GM19467 (cell line): ENCODE data around the gene KRT81.
"Not testable (repeated sequence)": the region's sequence is repeated elsewhere in the genome, so short reads cannot be mapped to it uniquely, and the experiment has no call there.

Experiments
- ATAC-seq: cut with Tn5 transposase; IDR thresholded peaks from one replicate; pipeline ENCODE4 v1.9.1; 2021; ENCODE audit warnings: mild to moderate bottlenecking, moderate library complexity; ENCODE audit not compliant: unreplicated experiment

KRT81 gene

DNA sequence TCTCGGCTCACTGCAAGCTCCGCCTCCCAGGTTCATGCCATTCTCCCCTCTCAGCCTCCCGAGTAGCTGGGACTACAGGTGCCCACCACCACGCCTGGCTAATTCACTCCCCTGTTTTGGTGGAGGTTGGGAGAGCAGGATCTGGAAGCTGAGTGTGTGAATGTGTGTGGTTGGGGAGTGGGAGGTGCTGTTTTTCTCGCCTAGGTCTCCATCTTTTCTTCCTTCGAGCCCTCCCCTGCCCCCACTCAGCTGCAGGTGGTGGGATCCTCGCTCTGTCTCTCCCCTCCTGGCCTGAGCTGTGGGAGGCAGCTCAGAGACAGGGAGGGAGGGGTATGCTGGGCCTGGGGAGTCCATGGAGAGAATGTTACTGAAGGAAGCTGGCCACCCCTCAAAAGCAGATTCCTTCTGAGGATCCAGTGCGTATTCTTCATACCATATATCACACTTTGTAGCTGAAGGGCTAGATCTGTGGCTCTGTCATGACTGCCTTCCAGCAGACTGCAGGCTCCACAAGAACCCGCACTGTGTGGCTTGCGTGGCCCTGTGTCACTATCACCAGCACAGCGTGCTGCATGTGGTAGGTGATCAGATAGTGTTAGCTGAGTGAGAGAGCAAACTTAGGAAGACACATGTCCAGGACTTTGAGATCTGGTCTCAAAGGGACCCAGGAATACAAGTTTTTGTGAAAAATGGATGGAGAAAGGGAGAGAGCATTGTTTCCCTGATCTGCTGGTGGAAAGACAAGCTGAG is 27.1 kb upstream of the KRT81 start:
- ATAC-seq, result no peak

DNA sequence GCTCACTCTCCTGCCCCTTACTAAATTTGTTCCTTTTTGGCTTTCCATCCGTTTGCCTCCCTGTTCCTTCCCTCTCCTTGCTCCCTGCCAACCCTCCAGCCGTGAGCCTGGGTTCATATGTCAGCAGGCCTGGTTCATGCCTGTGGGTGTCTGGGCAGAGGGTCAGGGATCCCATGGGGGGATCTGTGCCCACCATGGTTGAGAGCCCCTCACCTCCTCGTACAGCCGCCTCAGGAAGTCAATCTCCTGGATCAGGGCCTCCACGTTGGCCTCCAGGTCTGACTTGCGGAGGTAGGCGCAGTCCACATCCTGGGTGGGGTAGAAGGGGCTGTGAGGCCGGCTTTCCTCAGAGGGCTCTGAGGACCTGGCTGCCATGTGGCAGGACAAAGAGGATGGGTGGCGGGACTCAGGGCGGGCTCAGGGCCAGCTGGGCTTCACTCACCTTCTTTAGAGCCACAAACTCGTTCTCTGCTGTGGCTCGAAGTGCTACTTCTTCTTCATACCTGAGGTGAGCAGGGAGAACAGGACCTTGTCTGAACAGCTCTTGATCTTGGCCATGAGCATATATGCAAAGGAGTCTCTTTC is 26.2 kb upstream of the KRT81 start:
- no peak for ATAC-seq

DNA sequence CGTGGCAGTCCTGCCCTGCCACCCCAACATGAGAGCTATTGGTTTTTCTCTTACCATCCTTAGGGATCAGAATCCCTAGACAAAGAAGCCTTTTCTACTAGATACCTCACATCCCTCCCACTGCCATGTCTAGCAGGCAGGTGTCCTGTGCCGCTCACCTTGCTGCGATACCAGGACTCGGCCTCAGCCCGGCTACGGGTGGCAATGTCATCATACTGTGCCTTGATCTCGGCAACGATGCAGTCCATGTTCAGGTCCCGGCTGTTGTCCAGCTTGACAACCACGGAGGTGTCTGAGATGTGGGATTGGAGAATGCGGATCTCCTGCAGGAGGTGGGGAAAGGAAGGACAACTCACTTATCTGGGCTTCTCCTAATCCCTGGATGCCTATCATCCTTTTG is 25.4 kb upstream of the KRT81 start:
- ATAC-seq, result no peak

DNA sequence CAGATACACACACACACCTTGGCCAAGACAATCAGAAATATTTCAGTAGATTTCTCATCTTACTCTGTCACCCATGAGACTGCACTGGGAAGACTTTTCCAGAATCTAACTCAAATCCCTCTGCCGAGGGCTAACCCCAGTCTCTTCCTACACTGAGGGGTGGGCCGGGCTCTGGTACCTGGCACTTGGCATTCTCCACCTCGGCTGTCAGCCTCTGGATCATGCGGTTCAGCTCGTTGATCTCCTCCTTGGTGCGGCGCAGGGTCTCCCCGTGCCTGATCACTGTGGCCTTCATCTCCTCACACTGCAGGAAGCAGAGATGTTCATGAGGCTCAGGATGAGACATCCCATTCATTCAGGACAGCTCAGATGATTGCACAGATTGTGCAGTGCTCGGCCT is 25.0 kb upstream of the KRT81 start:
- ATAC-seq, result no peak

DNA sequence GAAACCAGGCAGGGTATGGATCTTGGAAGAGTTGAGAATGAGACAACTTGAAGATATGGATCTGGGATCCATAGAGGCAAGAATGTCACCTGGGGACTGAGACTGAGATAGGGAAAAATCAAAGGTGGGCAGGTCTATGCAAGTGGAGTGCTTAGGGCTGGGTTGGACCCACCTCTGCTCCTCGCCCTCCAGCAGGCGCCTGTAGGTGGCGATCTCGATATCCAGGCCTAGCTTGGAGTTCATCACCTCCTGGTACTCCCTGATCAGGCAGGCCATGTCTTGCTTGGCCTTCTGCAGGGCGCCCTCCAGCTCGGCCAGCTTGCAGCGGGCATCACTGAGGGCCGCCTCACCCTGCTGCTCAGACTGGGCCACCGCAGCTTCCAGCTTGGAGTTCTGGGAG is 24.4 kb upstream of the KRT81 start:
- not testable (repeated sequence) for ATAC-seq

DNA sequence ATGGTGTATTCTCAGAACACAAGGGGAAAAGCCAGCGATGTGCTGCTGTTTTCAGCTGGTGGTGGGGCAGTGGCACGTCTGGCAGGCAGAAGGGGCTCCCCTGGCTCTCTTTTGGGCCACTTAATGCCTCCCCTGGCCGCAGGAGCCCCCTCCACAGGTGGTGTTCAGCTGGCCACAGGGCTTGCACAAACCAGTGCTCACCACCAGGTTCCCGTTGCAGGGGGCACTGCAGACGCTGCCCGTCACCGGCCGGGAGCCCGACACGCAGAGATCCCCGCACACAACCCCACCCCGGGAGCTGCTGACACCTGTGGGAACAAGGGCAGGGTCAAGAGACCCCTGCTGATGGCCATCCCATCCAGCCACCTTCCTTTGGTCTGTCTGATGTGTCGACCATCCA is 23.2 kb upstream of the KRT81 start:
- no peak for ATAC-seq

DNA sequence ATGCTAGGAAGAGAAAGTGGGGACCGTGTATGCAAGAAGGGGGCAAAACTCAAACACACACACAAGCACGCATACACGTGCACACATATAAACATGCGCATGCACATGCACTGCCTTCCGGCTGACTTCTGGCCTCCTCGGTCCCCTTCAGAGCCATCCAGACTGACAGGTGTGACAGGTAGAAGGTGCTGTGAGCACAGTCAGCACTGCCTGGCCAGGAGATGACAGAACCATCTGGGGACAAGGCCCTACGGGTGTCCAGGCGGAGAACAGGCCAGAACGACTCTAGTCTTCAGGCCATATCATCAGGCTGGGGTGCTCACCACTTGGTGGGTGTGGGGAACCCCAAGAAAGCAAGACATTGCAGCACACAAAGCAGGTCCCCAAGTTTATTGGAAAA is 22.6 kb upstream of the KRT81 start:
- no peak for ATAC-seq

DNA sequence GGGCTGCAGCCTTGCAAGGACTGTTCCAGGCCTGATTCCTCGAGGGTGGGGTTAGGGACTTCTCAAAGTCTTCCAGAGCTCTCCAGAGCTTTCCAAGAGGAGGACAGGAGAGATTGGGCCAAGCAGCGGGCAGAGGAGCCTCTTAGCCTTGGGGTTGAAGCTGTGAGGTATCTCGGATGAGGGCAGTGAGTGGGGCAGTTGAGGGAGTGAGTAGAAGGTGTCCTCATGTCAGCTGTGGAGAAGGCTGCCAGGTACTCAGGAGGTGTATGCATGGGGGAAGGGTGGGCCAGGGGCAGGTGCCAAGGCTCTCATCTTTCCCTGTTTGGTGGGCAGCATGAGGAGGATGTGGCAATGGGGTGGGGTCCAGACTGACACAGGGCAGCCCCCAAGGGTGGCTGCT is 22.1 kb upstream of the KRT81 start:
- no peak for ATAC-seq

DNA sequence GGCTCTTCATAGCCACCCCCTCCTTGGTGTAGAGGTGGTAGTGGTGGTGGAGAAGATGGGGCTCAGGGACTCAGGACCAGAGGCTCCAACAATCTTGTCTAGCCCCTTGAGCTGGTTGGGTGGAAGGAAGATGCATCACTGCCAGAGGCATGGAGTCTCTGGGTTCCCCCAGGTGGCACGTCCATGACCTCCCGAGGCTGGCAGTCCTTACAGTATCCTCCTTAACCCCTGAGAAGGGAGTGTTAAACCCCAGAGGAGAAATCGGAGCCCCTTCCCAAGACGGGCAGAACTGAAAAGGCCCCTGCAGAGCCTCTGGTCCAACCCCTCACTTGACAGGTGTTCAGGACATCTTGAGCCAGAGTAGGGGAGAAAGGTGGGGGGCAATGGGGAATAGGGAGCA is 20.8 kb upstream of the KRT81 start:
- ATAC-seq, result no peak

DNA sequence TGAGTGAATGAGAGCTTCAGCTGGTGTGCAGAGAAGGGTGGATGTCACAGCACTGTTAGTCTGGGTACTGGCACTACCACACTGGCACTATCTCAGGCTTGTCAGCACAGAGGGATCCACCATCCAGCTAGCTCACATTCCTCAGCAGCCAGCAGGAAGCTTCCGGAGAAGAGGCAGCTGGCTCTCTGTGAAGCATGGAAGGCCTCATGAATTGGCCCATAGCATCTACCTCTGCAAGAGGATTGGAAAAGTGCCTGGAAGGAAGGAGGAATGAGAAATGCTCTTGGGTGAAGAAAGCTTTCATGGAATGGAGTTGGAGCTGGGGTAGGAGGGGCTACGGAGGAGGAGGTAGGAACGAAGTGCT is 19.9 kb upstream of the KRT81 start:
- ATAC-seq, result no peak

DNA sequence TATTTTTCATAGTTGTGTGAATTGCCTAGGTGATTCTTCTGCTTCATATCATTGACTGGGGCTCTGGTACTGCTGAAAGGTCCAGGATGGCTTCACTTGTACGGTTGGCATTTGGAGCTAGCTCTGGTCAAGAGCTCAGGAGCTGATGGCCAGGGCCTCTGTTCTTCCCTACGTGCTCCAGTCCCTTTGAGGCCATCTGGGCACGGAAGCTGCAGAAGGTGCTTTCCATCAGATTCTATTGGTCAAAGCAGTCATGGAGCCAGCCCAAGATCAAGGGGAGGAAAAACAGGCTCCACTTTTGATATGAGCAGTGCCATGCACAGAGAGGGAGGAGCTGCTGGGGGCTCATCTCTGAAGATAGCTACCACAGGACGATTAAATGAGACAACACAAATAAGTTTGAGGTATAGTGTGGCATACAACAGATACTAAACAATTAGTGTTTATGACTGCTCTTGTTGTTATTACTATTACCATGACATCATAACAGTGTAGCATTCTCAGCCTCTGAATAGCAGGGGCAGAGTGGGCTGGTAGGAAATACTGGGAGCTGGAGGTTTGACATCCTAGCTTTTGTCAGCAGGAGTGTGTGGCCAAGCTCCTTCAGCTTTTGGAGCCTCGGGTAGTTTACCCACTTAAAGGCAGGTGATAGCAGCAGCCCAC is 19.4 kb upstream of the KRT81 start:
- no peak for ATAC-seq

DNA sequence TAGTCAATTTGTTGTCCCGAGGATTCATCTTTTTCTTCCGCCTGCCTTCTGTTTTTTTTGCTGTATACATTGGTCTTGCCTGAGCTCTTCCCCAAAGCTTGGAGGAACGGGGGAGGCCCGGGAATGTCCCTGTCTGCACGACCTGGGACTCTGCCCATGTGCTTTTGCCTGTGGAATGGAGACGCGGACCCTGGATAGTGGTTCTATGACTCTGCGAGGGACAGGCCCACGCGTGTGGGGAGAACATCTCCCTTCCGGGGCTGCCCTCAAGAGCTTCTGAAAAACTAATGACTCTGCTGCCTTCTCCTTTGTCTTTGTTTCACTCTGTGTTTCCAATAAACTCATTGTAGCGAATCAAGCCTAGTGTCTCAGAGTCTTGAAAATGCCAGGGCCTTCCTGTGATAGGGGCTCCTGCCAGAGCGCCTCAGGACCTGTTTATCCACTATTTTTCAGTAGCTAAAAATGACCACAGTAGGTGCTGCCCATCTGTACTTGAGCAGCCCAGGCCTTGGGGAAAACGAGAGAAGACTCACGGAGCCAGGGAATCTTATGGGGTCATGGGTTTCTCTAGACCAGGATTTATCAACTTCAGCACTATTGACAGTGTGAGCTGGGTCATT is 17.6 kb upstream of the KRT81 start:
- ATAC-seq, result no peak

DNA sequence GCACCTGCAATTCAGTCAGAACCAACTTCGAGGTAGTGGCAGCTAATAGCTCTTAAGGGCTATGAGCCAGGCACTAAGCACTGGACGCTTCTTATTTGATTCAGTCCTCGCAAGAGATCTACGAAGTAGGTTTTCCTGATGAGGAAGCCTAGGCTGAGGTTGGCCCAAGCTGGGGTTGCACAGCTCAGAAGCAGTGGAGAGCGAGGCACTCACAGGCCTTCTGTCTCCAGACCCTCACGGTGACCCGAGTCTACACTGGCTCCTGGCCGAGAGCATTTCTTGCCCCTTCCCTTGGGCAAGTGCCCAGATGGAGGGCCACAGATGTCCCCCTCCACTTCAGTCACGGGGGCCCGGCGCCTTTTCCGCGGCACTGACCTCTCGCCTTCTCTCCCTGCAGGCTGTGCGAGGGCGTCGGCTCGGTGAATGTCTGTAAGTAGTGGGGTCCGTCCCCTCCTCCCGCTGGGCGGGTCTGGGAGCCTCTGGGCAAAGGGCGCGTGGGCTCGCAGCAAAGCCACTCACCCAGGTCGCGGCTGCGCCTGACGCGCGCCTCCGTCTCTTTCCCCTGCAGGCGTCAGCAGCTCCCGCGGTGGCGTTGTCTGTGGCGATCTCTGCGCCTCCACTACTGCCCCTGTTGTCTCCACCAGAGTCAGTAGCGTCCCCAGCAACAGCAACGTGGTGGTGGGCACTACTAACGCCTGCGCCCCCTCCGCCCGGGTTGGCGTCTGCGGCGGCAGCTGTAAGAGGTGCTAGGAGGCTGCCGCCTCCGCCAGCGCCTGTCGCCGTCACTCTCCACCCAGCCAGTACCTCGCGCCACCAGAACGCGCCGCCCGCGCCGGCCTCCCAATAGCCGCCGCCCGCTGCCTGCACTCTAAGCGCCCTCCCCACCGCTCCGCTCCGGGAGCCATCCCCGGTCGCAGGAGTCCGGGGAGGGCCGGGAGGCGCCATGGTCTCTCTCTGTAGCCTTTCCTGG is 16.8 kb upstream of the KRT81 start:
- ATAC-seq, result no peak

DNA sequence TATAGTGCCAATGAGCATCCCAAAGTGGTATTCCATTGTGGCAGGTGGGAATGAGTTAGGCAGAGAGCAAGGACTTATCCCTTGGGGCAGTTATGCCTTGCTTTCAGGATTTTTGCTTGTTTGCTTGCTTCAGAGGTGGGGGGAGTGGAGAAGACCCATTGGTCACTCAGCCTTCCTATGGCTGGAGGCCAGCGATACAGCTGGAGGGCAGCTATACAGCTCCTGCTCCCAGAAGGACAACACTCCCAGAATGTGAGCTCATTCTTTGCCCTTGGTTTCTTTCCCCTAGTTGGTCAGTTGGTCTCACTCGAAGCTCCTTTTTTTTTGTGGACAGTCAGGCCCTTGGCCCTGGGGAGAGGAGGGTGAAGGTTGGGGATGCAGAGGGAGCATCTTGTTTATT is 15.4 kb upstream of the KRT81 start:
- ATAC-seq, result no peak

DNA sequence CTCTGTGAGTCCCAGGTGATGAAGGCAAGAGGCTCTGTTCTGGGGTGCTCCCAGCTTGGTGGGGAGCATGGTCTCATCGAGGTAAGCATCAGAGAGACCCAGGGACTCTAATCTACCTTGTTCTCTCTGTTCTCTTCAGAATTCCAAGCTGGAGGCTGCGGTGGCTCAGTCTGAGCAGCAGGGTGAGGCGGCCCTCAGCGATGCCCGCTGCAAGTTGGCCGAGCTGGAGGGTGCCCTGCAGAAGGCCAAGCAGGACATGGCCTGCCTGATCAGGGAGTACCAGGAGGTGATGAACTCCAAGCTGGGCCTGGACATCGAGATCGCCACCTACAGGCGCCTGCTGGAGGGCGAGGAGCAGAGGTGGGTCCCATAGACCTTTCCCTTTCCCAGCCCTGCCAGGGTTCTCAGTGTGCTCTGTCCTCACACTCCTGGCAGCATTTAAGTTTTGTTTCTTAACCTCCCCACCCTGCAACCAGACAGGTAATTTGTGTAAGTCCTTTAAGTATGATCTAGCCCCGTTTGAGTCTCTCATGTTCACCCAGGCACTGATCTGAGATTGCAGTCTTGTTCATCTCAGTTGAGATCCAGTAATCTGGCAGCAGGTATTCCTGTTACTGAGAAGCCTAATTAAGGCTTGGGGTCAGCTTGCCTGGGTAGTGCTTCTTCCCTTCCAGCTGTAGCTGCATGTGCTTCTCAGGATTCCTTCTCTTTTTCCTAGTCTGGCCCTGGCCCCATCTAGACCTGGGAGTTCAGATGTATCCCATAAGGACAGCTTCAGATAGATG is 14.8 kb upstream of the KRT81 start:
- ATAC-seq, result no peak

DNA sequence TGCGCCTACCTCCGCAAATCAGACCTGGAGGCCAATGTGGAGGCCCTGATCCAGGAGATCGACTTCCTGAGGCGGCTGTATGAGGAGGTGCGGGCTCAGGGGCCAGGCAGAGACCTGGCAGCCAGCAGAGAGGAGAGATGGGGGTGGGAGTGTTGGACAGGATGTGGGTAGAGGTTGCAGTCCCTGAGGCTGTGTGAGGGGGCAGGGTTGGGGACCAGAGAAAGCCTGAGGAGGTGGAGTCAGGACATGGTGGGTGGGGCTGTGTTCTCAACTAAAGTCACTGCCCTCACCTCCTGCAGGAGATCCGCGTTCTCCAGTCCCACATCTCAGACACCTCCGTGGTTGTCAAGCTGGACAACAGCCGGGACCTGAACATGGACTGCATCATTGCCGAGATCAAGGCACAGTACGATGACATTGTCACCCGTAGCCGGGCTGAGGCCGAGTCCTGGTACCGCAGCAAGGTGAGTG is 13.6 kb upstream of the KRT81 start:
- ATAC-seq, result peak; percentile 94

DNA sequence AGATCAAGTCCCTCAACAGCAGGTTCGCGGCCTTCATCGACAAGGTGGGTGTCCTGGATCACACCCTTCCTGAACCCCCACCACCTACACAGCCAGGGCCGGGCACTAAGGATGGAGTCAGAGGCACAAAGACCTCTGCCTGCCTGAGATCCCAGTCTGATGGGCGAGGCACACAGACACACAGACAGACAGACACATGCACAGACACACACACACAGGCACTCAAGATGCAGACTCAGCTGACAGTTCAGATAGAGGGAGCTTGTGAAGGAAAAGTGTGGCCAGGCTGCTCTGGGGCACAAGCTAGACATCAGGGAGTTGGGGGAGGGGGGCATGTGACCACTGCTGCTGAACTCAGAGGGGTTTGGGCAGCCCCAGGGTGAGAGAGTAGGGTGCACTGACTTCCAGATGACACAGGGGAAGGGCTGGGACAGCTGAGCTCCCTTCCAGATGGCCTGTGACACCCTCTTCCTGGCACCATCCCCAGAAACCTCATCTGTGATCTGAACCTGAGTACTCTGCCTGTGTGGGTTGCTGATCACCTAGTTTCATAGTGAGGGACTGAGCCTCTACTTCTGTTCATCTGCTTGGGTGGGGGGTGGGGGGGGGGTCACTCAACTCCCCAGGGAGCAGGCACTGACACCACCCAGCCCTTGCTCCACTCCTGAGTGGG is 11.0 kb upstream of the KRT81 start:
- ATAC-seq, result not testable (repeated sequence)

DNA sequence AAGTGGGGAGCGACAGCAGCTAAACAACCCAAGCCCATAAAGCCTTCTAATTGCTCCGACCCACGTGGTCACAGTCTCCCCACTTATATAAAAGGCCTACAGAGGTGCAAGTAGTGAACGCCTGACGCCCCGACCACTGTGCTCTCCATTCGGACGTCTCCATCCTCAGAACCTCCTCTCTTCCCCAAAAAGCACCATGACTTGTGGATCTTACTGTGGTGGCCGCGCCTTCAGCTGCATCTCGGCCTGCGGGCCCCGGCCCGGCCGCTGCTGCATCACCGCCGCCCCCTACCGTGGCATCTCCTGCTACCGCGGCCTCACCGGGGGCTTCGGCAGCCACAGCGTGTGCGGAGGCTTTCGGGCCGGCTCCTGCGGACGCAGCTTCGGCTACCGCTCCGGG is 10.4 kb upstream of the KRT81 start:
- ATAC-seq, result not testable (repeated sequence)
